Gastroesophageal sphincter (tissue), 4 donors: ENCODE measurements around the gene PARN. TPM values are rescaled to one million over a fixed set of nuclear protein-coding genes. Genes with fewer than 3 reads are reported as not detected.
A peak's percentile ranks its signal among the peaks of the same experiment; 100 is the strongest.

ENCODE experiments used
- ATAC-seq: fragments of 150-250 bp; one replicate; pipeline ENCODE4 v1.9.1; 2016; ENCODE audit warnings: mild to moderate bottlenecking, moderate library complexity
- H3K27ac ChIP-seq, 4 donors: fragments of 200-600 bp; sonication (generic) in 3 of 4; 1 replicate in 3 of 4; 2 replicates in 1 of 4; pipeline ENCODE4 v1.5.1; 2016 to 2019
- H3K27me3 ChIP-seq: fragments of 200-600 bp; sonication (generic); one replicate; pipeline ENCODE4 v1.5.1; 2019
- H3K36me3 ChIP-seq, 2 donors: fragments of 200-600 bp; sonication (generic); one replicate each; pipeline ENCODE4 v1.5.1; 2019; ENCODE audit warnings: control low read depth in 1 of 2
- H3K4me1 ChIP-seq, 3 donors: fragments of 200-600 bp; sonication (generic); 1 replicate in 2 of 3; 2 replicates in 1 of 3; pipeline ENCODE4 v1.5.1; 2016 to 2019; ENCODE audit warnings: control low read depth in 2 of 3
- H3K4me3 ChIP-seq, 2 donors: fragments of 200-600 bp; sonication (generic); one replicate each; pipeline ENCODE4 v1.5.1; 2019; ENCODE audit warnings: mild to moderate bottlenecking in 1 of 2, moderate library complexity in 1 of 2
- H3K9me3 ChIP-seq, 3 donors: fragments of 200-600 bp; sonication (generic); one replicate each; pipeline ENCODE4 v1.5.1; 2017 to 2019; ENCODE audit warnings: control low read depth in 2 of 3
- EP300 ChIP-seq: sonication (generic); formaldehyde crosslinking; IDR thresholded peaks from one replicate; pipeline ENCODE4 v1.6.1; 2017; ENCODE audit warnings: antibody characterized with exemption, mild to moderate bottlenecking
- POLR2A ChIP-seq, 2 donors: fragments of 450-650 bp; IDR thresholded peaks; one replicate each; pipeline ENCODE4 v1.6.1; 2017; ENCODE audit warnings: antibody characterized with exemption in 2 of 2, mild to moderate bottlenecking in 2 of 2, moderate library complexity in 1 of 2
- POLR2AphosphoS5 ChIP-seq: sonication (generic); formaldehyde crosslinking; IDR thresholded peaks from one replicate; pipeline ENCODE4 v1.6.1; 2017; ENCODE audit warnings: antibody characterized with exemption
- WGBS, 2 donors: methylation state at CpG; one replicate each; pipeline ENCODE4 v1.1.5; 2018; ENCODE audit warnings: low coverage in 1 of 2; 5-methylcytosine and 5-hydroxymethylcytosine counted together
- total RNA-seq, 4 donors: library from RNA; depleted of rRNA; stranded (reverse); fragments of >200 nt; gene quantifications; one replicate each; pipeline ENCODE4 v1.1.0, GENCODE V29; 2016
- TF ChIP-seq, protein P1 (sequence below), 4 experiments: fragments of 200-600 bp in 2 of 4; fragments of 450-650 bp in 2 of 4; sonication (generic) in 1 of 4; IDR thresholded peaks; one replicate each; pipeline ENCODE4 v1.5.1; 2017 to 2019; ENCODE audit warnings: antibody characterized with exemption in 4 of 4, mild to moderate bottlenecking in 2 of 4, moderate library complexity in 2 of 4

Gene PARN
- total RNA-seq, 4 donors from 2014 or later: 34.9 to 49.7 (median 40.0) TPM

DNA sequence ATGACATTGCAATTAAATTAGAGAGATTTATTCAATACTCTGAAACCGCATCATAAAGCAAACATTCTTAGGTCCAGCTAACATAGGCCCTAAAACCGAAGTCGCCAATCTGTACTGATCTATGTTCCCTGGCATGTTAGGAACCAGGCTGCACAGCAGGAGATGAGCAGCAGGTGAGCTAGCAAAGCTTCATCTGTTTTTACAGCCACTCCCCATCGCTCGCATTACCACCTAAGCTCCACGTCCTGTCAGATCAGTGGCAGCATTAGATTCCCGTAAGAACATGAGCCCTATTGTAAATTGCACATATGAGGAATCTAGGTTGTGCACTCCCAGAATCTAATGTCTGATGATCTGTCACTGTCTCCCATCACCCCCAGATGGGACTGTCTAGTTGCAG is 91.5 kb downstream of the PARN start:
- ATAC-seq: no peak
- TF ChIP-seq POLR2AphosphoS5 (no peak), POLR2A (IDR thresholded peaks at IDR 0.05) (no peak), EP300 (no peak)
- TF ChIP-seq, protein P1, sequence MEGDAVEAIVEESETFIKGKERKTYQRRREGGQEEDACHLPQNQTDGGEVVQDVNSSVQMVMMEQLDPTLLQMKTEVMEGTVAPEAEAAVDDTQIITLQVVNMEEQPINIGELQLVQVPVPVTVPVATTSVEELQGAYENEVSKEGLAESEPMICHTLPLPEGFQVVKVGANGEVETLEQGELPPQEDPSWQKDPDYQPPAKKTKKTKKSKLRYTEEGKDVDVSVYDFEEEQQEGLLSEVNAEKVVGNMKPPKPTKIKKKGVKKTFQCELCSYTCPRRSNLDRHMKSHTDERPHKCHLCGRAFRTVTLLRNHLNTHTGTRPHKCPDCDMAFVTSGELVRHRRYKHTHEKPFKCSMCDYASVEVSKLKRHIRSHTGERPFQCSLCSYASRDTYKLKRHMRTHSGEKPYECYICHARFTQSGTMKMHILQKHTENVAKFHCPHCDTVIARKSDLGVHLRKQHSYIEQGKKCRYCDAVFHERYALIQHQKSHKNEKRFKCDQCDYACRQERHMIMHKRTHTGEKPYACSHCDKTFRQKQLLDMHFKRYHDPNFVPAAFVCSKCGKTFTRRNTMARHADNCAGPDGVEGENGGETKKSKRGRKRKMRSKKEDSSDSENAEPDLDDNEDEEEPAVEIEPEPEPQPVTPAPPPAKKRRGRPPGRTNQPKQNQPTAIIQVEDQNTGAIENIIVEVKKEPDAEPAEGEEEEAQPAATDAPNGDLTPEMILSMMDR (IDR thresholded peaks at IDR 0.05): no peak
- 91 to 100% methylated on average over 3 to 4 of the region's 7 CpGs for WGBS, 2 donors
- Histone ChIP-seq H3K27ac (no peak overlapping the region), H3K27me3 (no peaks in the 10 kb centered on the region), H3K36me3 (peaks cover 0 to 18% of the 10 kb centered on the region in 2 donors), H3K4me3 (no peak overlapping the region), H3K9me3 (peaks cover 0 to 11% (median 0%) of the 10 kb centered on the region in 3 donors), H3K4me1 (no peaks in the 10 kb centered on the region)

GRCh38 chr16:14531613-14532012 is 98.4 kb downstream of the PARN start:
- no peak overlapping the region for H3K27ac ChIP-seq
- H3K9me3 ChIP-seq: no peaks in the 10 kb centered on the region
- TF ChIP-seq POLR2AphosphoS5 (no peak), POLR2A (IDR thresholded peaks at IDR 0.05) (no peak), EP300 (no peak)
- TF ChIP-seq, protein P1 (IDR thresholded peaks at IDR 0.05): no peak
- H3K4me3 ChIP-seq: no peak overlapping the region
- H3K27me3 ChIP-seq: no peaks in the 10 kb centered on the region
- 89 to 95% methylated on average over 2 to 5 of the region's 5 CpGs for WGBS, 2 donors
- ATAC-seq: no peak
- H3K36me3 ChIP-seq: no peaks in the 10 kb centered on the region
- H3K4me1 ChIP-seq: peaks cover 6 to 30% (median 17%) of the 10 kb centered on the region in 3 donors

DNA sequence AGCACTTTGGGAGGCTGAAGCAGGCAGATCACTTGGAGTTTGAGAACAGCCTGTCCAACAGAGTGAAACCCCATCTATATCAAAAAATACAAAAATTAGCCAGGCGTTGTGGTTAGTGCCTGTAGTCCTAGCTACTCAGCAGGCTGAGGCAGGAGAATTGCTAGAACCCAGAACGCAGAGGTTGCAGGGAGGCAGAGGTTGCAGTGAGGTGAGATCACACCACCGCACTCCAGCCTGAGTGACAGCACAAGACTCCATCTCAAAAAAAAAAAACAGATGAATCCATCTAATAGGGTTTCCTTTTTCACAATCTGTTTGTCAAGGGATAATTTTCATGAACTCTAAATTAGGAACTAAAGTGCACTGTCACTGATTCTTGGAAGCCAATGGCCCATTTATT is 99.0 kb downstream of the PARN start:
- WGBS, 2 donors: no CpG with 5 or more reads among the region's 3 CpGs
- no peak for ATAC-seq
- no peak overlapping the region for H3K27ac ChIP-seq
- TF ChIP-seq, protein P1 (IDR thresholded peaks at IDR 0.05): no peak
- no peaks in the 10 kb centered on the region for H3K9me3 ChIP-seq
- H3K36me3 ChIP-seq: no peaks in the 10 kb centered on the region
- H3K4me3 ChIP-seq: no peak overlapping the region
- peaks cover 6 to 33% (median 17%) of the 10 kb centered on the region in 3 donors for H3K4me1 ChIP-seq
- no peaks in the 10 kb centered on the region for H3K27me3 ChIP-seq

GRCh38 chr16:14530046-14530445 is 100.0 kb downstream of the PARN start:
- H3K9me3 ChIP-seq: no peaks in the 10 kb centered on the region
- TF ChIP-seq, protein P1 (IDR thresholded peaks at IDR 0.05): no peak
- no peak for TF ChIP-seq POLR2A (IDR thresholded peaks at IDR 0.05)
- no peak for TF ChIP-seq POLR2AphosphoS5
- no peak for TF ChIP-seq EP300
- no peaks in the 10 kb centered on the region for H3K27me3 ChIP-seq
- peaks cover 6 to 33% (median 17%) of the 10 kb centered on the region in 3 donors for H3K4me1 ChIP-seq
- no peaks in the 10 kb centered on the region for H3K36me3 ChIP-seq
- H3K27ac ChIP-seq: no peak overlapping the region
- no peak for ATAC-seq
- 100% methylated on average over 1 of the region's 2 CpGs for WGBS, 2 donors
- H3K4me3 ChIP-seq: no peak overlapping the region

GRCh38 chr16:14529010-14529669 is 100.9 kb downstream of the PARN start:
- H3K9me3 ChIP-seq: no peaks in the 10 kb centered on the region
- peaks cover 6 to 33% (median 17%) of the 10 kb centered on the region in 3 donors for H3K4me1 ChIP-seq
- H3K4me3 ChIP-seq: peak overlapping the region in 1 of 2 donors; percentile 32
- no peaks in the 10 kb centered on the region for H3K36me3 ChIP-seq
- TF ChIP-seq, protein P1 (IDR thresholded peaks at IDR 0.05): peak; percentile 67 to 94 (median 84)
- TF ChIP-seq POLR2AphosphoS5 (peak; percentile 78), POLR2A (IDR thresholded peaks at IDR 0.05) (no peak), EP300 (no peak)
- peak; percentile 81 for ATAC-seq
- WGBS, 2 donors: 4 to 17% methylated on average over 6 of the region's 11 CpGs
- H3K27me3 ChIP-seq: no peaks in the 10 kb centered on the region
- H3K27ac ChIP-seq: peak overlapping the region in 3 of 4 donors; percentile 55 to 65 (median 64)
